Neuronal stem cell (in vitro differentiated cells): ENCODE measurements around the gene ATXN7L3.

Experiments
- DNase-seq: peaks from one replicate; pipeline ENCODE4 v3.0.0-alpha.2; 2013; ENCODE audit warnings: low spot score
- H2AFZ ChIP-seq: one replicate; pipeline ENCODE4 v1.6.1; 2013; ENCODE audit warnings: mild to moderate bottlenecking, low read length, inconsistent platforms
- H2AK5ac ChIP-seq: 2 replicates; pipeline ENCODE4 v1.6.1; 2013; ENCODE audit warnings: low read depth, mild to moderate bottlenecking, inconsistent platforms, low read length, moderate library complexity, mixed read lengths
- H2BK120ac ChIP-seq: 2 replicates; pipeline ENCODE4 v1.6.1; 2013; ENCODE audit warnings: low read depth, mild to moderate bottlenecking, inconsistent platforms, low read length, moderate library complexity, mixed read lengths
- H2BK12ac ChIP-seq: one replicate; pipeline ENCODE4 v1.6.1; 2013; ENCODE audit warnings: low read length, inconsistent platforms
- H2BK15ac ChIP-seq: 2 replicates; pipeline ENCODE4 v1.6.1; 2013; ENCODE audit warnings: mild to moderate bottlenecking, low read length, inconsistent platforms, mixed read lengths
- H2BK5ac ChIP-seq: one replicate; pipeline ENCODE4 v1.6.1; 2013; ENCODE audit warnings: inconsistent platforms, mild to moderate bottlenecking, low read length, moderate library complexity
- H3K14ac ChIP-seq: one replicate; pipeline ENCODE4 v1.6.1; 2013; ENCODE audit warnings: low read length, inconsistent platforms
- H3K18ac ChIP-seq: 2 replicates; pipeline ENCODE4 v1.6.1; 2013; ENCODE audit warnings: low read length, inconsistent platforms
- H3K23ac ChIP-seq: 2 replicates; pipeline ENCODE4 v1.6.1; 2013; ENCODE audit warnings: low read depth, mild to moderate bottlenecking, mixed read lengths, low read length, inconsistent platforms; ENCODE audit not compliant: poor library complexity
- H3K27ac ChIP-seq: replicated peaks from 3 replicates; pipeline ENCODE4 v1.5.1; 2013; ENCODE audit warnings: low read length, inconsistent platforms
- H3K27me3 ChIP-seq, 3 experiments: 2 replicates each; pipeline ENCODE4 v1.6.1; 2013; ENCODE audit warnings: low read length in 3 of 3, mild to moderate bottlenecking in 2 of 3, inconsistent platforms in 1 of 3, low read depth in 1 of 3, mixed read lengths in 1 of 3, moderate library complexity in 1 of 3; ENCODE audit not compliant: control insufficient read depth in 3 of 3, insufficient read depth in 3 of 3
- H3K36me3 ChIP-seq, 2 donors: replicated peaks in 1 of 2; 2 replicates each; pipeline ENCODE4 v1.6.1; 2013; ENCODE audit warnings: low read length in 2 of 2; ENCODE audit not compliant: control insufficient read depth in 2 of 2, insufficient read depth in 2 of 2
- H3K4ac ChIP-seq: 2 replicates; pipeline ENCODE4 v1.6.1; 2013; ENCODE audit warnings: inconsistent platforms, mild to moderate bottlenecking, low read length, moderate library complexity
- H3K4me1 ChIP-seq, 2 donors: 1 replicate in 1 of 2; 2 replicates in 1 of 2; pipeline ENCODE4 v1.6.1; 2013; ENCODE audit warnings: low read length in 2 of 2, low read depth in 1 of 2; ENCODE audit not compliant: control insufficient read depth in 2 of 2, insufficient read depth in 1 of 2
- H3K4me2 ChIP-seq: one replicate; pipeline ENCODE4 v1.6.1; 2013; ENCODE audit warnings: mild to moderate bottlenecking, low read length, inconsistent platforms; ENCODE audit not compliant: insufficient read depth, poor library complexity, severe bottlenecking
- H3K4me3 ChIP-seq, 2 donors: 2 replicates each; pipeline ENCODE4 v1.5.1; 2013; ENCODE audit warnings: low read length in 2 of 2, mild to moderate bottlenecking in 2 of 2, inconsistent platforms in 1 of 2, moderate library complexity in 1 of 2
- H3K79me1 ChIP-seq: one replicate; pipeline ENCODE4 v1.6.1; 2013; ENCODE audit warnings: low read depth, mild to moderate bottlenecking, inconsistent platforms, low read length, moderate library complexity
- H3K9ac ChIP-seq: one replicate; pipeline ENCODE4 v1.6.1; 2013; ENCODE audit warnings: mild to moderate bottlenecking, low read depth, low read length, inconsistent platforms; ENCODE audit not compliant: poor library complexity
- H3K9me3 ChIP-seq, 2 donors: replicated peaks in 1 of 2; 2 replicates each; pipeline versions ENCODE3 to v1.6.1; 2013; ENCODE audit warnings: low read length in 2 of 2, mild to moderate bottlenecking in 2 of 2, inconsistent platforms in 1 of 2, low read depth in 1 of 2, mixed read lengths in 1 of 2, moderate library complexity in 1 of 2; ENCODE audit not compliant: control insufficient read depth in 2 of 2, insufficient read depth in 1 of 2
- H4K8ac ChIP-seq: one replicate; pipeline ENCODE4 v1.6.1; 2013; ENCODE audit warnings: low read depth, mild to moderate bottlenecking, inconsistent platforms, low read length, moderate library complexity
- H4K91ac ChIP-seq: one replicate; pipeline ENCODE4 v1.6.1; 2013; ENCODE audit warnings: low read length, low read depth, mild to moderate bottlenecking, inconsistent platforms; ENCODE audit not compliant: poor library complexity
- WGBS, 2 donors: extraction: QIAGEN DNeasy Blood & Tissue Kit; methylation state at CpG; one replicate each; pipeline ENCODE4 v1.1.7; 2013; ENCODE audit warnings: missing lambda C conversion rate in 2 of 2, mixed read lengths in 1 of 2; ENCODE audit not compliant: insufficient read length in 2 of 2, insufficient replicate concordance in 1 of 2; ENCODE audit errors: extremely low coverage in 2 of 2; 5-methylcytosine and 5-hydroxymethylcytosine counted together

The ATXN7L3 gene

GRCh38 chr17:44223541-44224071, 23.9 kb upstream of the ATXN7L3 start:
- Histone ChIP-seq H4K8ac (no peak overlapping the region), H3K4ac (no peak overlapping the region), H3K9ac (no peak overlapping the region), H4K91ac (no peak overlapping the region), H3K4me1 (peaks cover 5 to 7% of the 10 kb centered on the region in 2 donors), H3K18ac (no peak overlapping the region), H3K79me1 (peaks cover 7% of the 10 kb centered on the region), H2AK5ac (no peak overlapping the region), H3K4me2 (no peak overlapping the region), H2BK5ac (no peak overlapping the region), H2BK12ac (no peak overlapping the region), H3K14ac (no peak overlapping the region), H3K36me3 (no peaks in the 10 kb centered on the region), H2AFZ (no peak overlapping the region), H2BK15ac (no peak overlapping the region), H3K27ac (no peak overlapping the region), H3K27me3 (no peaks in the 10 kb centered on the region), H2BK120ac (no peak overlapping the region), H3K23ac (no peak overlapping the region), H3K9me3 (no peaks in the 10 kb centered on the region), H3K4me3 (no peak overlapping the region)
- WGBS, 2 donors = no CpG with 5 or more reads among the region's 7 CpGs
- no peak for DNase-seq

GRCh38 chr17:44222112-44222869, 22.6 kb upstream of the ATXN7L3 start:
- peak overlapping the region; percentile 42 for H3K27ac ChIP-seq
- H2BK15ac ChIP-seq = peak overlapping the region; percentile 15
- H4K8ac ChIP-seq = peak overlapping the region; percentile 82
- no peak overlapping the region for H4K91ac ChIP-seq
- H3K36me3 ChIP-seq = peaks cover 0 to 5% of the 10 kb centered on the region in 2 donors
- peaks cover 9 to 13% of the 10 kb centered on the region in 2 donors for H3K4me1 ChIP-seq
- no peaks in the 10 kb centered on the region for H3K9me3 ChIP-seq
- peak overlapping the region; percentile 95 for H2AK5ac ChIP-seq
- peak overlapping the region; percentile 93 for H3K4me2 ChIP-seq
- H3K23ac ChIP-seq = peak overlapping the region; percentile 60
- H3K18ac ChIP-seq = peak overlapping the region; percentile 97
- H3K4me3 ChIP-seq = peak overlapping the region; percentile 94 to 98
- H3K14ac ChIP-seq = peak overlapping the region; percentile 82
- peak overlapping the region; percentile 82 for H2BK5ac ChIP-seq
- peak; percentile 67 for DNase-seq
- no peaks in the 10 kb centered on the region for H3K27me3 ChIP-seq
- H2BK120ac ChIP-seq = peak overlapping the region; percentile 44
- no CpG with 5 or more reads among the region's 36 CpGs for WGBS, 2 donors
- H2AFZ ChIP-seq = peak overlapping the region; percentile 77
- H3K4ac ChIP-seq = no peak overlapping the region
- H2BK12ac ChIP-seq = peak overlapping the region; percentile 10
- peak overlapping the region; percentile 91 for H3K9ac ChIP-seq
- H3K79me1 ChIP-seq = peaks cover 9% of the 10 kb centered on the region

GRCh38 chr17:44221862-44222111, 22.1 kb upstream of the ATXN7L3 start:
- Histone ChIP-seq H3K36me3 (peaks cover 3 to 10% of the 10 kb centered on the region in 2 donors), H2BK15ac (no peak overlapping the region), H3K27ac (peak overlapping the region; percentile 28), H3K4me2 (peak overlapping the region; percentile 93), H2BK120ac (no peak overlapping the region), H3K9me3 (no peaks in the 10 kb centered on the region), H3K4me3 (peak overlapping the region; percentile 94 to 98), H2BK12ac (no peak overlapping the region), H2AFZ (peak overlapping the region; percentile 77), H3K23ac (peak overlapping the region; percentile 60), H3K9ac (no peak overlapping the region), H4K8ac (no peak overlapping the region), H3K14ac (no peak overlapping the region), H3K27me3 (no peaks in the 10 kb centered on the region), H2BK5ac (peak overlapping the region; percentile 13), H3K79me1 (peaks cover 10% of the 10 kb centered on the region), H3K4me1 (peaks cover 10 to 13% of the 10 kb centered on the region in 2 donors), H2AK5ac (no peak overlapping the region), H3K18ac (no peak overlapping the region), H3K4ac (no peak overlapping the region), H4K91ac (no peak overlapping the region)
- peak; percentile 54 for DNase-seq
- WGBS, 2 donors = no CpG with 5 or more reads among the region's 17 CpGs

- Histone ChIP-seq H3K4me1 (peaks cover 10 to 13% of the 10 kb centered on the region in 2 donors), H3K79me1 (peaks cover 12% of the 10 kb centered on the region), H3K27ac (peak overlapping the region; percentile 65), H3K9me3 (no peaks in the 10 kb centered on the region), H3K9ac (peak overlapping the region; percentile 83), H3K23ac (peak overlapping the region; percentile 96), H2AK5ac (peak overlapping the region; percentile 96), H3K18ac (peak overlapping the region; percentile 78), H2BK5ac (peak overlapping the region; percentile 13), H2AFZ (peak overlapping the region; percentile 77), H3K36me3 (peaks cover 7 to 15% of the 10 kb centered on the region in 2 donors), H4K91ac (no peak overlapping the region), H3K14ac (peak overlapping the region; percentile 89), H3K27me3 (no peaks in the 10 kb centered on the region), H3K4ac (no peak overlapping the region), H2BK12ac (peak overlapping the region; percentile 30), H4K8ac (no peak overlapping the region), H2BK15ac (no peak overlapping the region), H2BK120ac (no peak overlapping the region), H3K4me2 (peak overlapping the region; percentile 93), H3K4me3 (peak overlapping the region; percentile 94 to 98)
- peak; percentile 76 for DNase-seq
- no CpG with 5 or more reads among the region's 54 CpGs for WGBS, 2 donors
Measured at GRCh38 chr17:44221084-44221861, 21.6 kb upstream of the ATXN7L3 start.
